Activated T-helper 1 cell treated with anti-CD3 and anti-CD28 coated beads, Interleukin-12 subunit alpha, Interleukin-12 subunit beta, Interleukin-2, Interleukin-4 antibody, amounts not matched to agents 30 ng/mL and 10 ng/mL and 1 ng/mL, durations not matched to agents 14 hours and 24 hours and 36 hours (primary cell): ENCODE data around the gene SPOP. TPM values are rescaled to one million over a fixed set of nuclear protein-coding genes. Genes with fewer than 3 reads are reported as not detected.
"Not testable (repeated sequence)": the region's sequence is repeated elsewhere in the genome, so short reads cannot be mapped to it uniquely, and the experiment has no call there.

Experiments used
- DNase-seq: peaks from one replicate; pipeline ENCODE4 v3.0.0; 2021; ENCODE audit warnings: low spot score
- H3K27ac Mint-ChIP-seq: one replicate; pipeline ENCODE4 v1.8.0; 2021; ENCODE audit warnings: mild to moderate bottlenecking, mixed read lengths
- H3K27me3 Mint-ChIP-seq: one replicate; pipeline ENCODE4 v1.8.0; 2022; ENCODE audit warnings: mild to moderate bottlenecking, moderate library complexity, mixed read lengths; ENCODE audit not compliant: insufficient read depth
- H3K36me3 Mint-ChIP-seq: one replicate; pipeline ENCODE4 v1.8.0; 2021; ENCODE audit warnings: low read depth, mixed read lengths
- H3K4me1 Mint-ChIP-seq: one replicate; pipeline ENCODE4 v1.8.0; 2021; ENCODE audit warnings: low read depth, mixed read lengths
- H3K4me3 Mint-ChIP-seq: one replicate; pipeline ENCODE4 v1.8.0; 2021; ENCODE audit warnings: mild to moderate bottlenecking, moderate library complexity, mixed read lengths
- H3K9me3 Mint-ChIP-seq: one replicate; pipeline ENCODE4 v1.8.0; 2021; ENCODE audit warnings: mixed read lengths
- intact Hi-C: fragments of 100-400 bp; cut with micrococcal nuclease; formaldehyde crosslinking; loops from one replicate; pipeline ENCODE4 v1.15.1; 2024
- total RNA-seq: library from RNA; stranded (reverse); gene quantifications from 2 replicates; pipeline ENCODE4 v1.2.3, GENCODE V29; 2022

Gene SPOP
- 58.3 and 61.9 TPM in 2 replicates for total RNA-seq

DNA sequence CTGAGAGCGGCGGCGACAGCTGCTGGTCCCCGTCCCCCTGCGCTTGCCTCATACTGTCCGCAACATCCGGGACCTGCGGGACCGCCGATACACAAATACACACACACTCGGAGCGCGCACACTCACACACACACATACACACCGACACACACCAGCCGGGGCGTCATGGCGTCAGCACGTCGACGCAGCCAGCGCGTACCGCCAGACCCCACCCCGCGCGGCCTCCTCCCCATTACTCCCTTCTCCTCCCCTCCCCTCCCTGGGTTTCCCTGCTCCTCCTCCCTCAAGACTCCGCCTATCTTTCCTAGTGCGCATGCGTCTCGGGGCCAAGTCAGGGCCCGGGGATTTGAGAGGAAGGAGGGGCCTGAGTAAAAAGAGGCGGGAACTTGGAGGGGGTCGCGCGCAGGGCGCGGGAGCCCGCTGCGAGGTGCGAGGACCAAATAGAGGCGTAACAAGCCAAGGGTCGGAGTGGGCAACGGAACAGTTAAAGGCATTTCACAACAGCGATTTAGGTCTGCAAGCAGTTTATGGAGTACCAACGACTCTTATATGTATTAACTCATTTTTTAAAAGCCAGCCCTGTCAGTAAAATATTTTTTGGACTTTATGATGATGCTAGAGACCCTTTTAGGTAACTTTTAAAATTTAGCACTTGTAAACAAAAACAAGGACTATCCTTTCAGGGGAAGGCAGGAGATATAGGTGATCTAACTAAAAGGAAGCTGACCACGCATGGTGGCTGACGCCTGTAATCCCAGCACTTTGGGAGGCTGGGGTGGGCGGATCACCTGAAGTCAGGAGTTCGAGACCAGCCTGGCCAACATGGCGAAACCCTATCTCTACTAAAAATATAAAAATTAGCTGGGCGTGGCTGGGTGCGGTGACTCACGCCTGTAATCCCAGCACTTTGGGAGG is at the start of gene SPOP:
SPOP (minus strand) TSS at position 165 of the 915 bp plus-strand sequence. CDS start 55,287 bp downstream, outside the sequence.
- H3K4me3 Mint-ChIP-seq: peak within 1 kb of the TSS; percentile 91
- peak; percentile 99 for DNase-seq
- intact Hi-C loops: loop anchor here (1.0 to 5.0 kb wide), 9 partner anchors 10 to 1584 kb away; partner anchors contain the start of genes FAM117A, KAT7, MBTD1 and PPP1R9B
- H3K27ac Mint-ChIP-seq: peak within 1 kb of the TSS; percentile 99
- no peaks in the 10 kb centered on the region for H3K9me3 Mint-ChIP-seq
- peaks cover 18% of the 10 kb centered on the region for H3K36me3 Mint-ChIP-seq
- H3K4me1 Mint-ChIP-seq: peaks cover 41% of the 10 kb centered on the region
- H3K27me3 Mint-ChIP-seq: peaks cover 5% of the 10 kb centered on the region

DNA sequence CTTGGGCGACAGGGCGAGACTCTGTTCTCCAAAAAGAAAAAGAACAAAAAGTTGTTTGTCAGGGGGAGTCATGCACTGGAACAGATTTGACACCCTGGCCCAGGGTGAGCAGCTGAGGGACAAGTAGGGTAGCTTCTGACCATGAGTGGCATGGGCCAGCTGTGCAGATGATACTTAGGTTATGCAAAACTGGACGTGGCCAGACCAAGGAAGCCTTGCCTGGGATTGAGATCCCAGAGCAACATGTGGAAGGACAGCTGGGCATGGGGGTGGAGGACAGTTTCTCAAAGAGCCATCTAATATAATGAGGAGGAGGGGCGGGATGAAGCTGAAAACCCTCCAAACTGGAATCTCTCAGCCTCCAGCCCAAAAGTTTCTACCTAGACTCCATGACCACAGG is 49.5 kb upstream of the SPOP start:
- DNase-seq: no peak
- Mint-ChIP-seq H3K27me3 (no peaks in the 10 kb centered on the region), H3K36me3 (peaks cover 34% of the 10 kb centered on the region), H3K9me3 (no peaks in the 10 kb centered on the region), H3K4me1 (peaks cover 33% of the 10 kb centered on the region), H3K4me3 (no peak overlapping the region), H3K27ac (no peak overlapping the region)
- intact Hi-C loops: no loop called here

DNA sequence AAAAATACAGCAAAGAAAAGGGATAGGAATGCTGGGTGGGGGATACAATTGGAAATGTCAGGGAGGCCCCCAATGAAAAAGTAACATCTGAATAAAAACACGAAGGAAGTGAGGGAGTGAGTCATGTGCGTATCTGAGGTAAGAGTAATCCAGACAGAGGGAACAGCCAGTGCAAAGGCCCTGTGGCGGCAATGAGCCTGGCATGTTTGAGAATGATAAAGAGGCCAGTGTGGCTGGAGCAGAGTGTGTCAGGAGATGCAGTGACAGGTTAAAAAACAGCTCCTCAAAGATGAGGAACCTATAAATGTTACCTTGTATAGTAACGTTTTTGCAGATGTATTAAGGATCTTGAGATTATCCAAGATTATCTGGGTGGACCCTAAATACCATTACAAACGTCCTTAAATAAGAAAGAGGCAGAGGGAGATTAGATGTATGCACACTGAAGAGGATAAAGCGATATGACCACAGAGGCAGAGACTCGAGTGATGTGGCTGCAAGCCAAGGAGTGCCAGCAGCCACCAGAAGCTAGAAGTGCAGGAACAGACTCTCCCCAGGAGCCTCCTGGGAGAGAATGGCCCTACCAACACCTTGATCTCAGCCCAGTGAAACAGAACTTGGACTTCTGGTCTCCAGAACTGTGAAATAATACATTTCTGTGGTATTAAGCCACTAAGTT is 47.7 kb upstream of the SPOP start:
- Mint-ChIP-seq H3K36me3 (peaks cover 37% of the 10 kb centered on the region), H3K27ac (no peak overlapping the region), H3K9me3 (no peaks in the 10 kb centered on the region), H3K4me3 (no peak overlapping the region), H3K4me1 (peaks cover 25% of the 10 kb centered on the region), H3K27me3 (no peaks in the 10 kb centered on the region)
- DNase-seq: no peak
- intact Hi-C loops: no loop called here

DNA sequence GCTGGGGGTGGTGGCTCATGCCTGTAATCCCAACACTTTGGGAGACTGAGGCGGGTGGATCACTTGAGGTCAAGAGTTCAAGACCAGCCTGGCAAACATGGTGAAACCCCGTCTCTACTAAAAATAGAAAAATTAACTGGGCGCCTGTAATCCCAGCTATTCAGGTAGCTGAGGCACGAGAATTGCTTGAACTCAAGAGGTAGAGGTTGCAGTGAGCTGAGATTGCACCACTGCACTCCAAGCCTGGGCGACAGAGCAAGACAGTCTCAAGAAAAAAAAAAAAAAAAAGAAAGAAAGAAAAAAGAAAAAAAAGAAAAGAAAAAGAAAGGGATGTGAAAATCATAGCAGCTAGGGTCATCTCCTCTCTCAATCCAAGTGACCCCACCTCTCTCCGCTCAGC is 46.7 kb upstream of the SPOP start:
- H3K4me1 Mint-ChIP-seq: peaks cover 14% of the 10 kb centered on the region
- intact Hi-C loops, H3K27me3 Mint-ChIP-seq, H3K27ac Mint-ChIP-seq, H3K9me3 Mint-ChIP-seq, DNase-seq, H3K4me3 Mint-ChIP-seq: not testable (repeated sequence)
- peaks cover 42% of the 10 kb centered on the region for H3K36me3 Mint-ChIP-seq

DNA sequence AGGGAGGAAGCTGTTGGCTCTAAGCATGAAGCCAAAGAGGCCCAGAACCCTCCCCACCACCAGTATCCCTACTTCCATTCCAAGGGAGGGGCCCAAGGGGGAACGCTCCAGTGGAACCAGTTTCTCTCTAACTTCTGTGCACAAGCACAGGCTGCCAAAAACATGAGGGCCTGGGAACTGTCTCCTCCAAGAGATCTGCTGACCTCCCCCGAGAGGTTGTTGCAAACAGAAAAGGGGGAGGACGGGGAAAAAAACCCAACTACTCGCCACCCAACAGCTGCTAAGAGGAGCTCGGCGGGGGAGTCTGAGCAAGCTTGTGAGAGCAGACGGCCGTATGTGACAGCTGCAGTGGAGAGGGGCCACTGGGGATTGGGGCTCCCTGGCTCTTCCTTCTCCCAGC is 45.5 kb upstream of the SPOP start:
- Mint-ChIP-seq H3K27me3 (no peaks in the 10 kb centered on the region), H3K27ac (no peak overlapping the region)
- intact Hi-C loops: no loop called here

DNA sequence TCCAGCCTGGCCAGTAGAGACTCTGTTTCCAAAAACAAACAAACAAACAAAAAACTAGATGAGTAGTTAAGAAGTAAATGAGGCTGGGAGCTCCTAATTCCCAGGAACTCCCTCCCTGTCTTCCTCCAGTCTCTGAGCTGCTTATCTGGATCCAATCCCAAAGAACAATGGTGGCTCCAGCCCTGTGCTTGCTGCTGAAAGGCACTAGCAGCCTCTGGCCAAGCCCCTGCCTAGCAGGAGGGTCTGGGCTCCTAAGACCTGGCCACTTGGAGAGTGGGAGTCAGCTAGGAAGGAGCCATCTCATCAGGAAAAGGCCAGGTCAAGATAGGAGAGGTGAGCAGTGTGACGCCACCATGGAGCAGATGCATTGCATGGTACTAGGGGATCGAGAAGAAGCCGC is 44.2 kb upstream of the SPOP start:
- intact Hi-C loops: no loop called here
- no peak overlapping the region for H3K27ac Mint-ChIP-seq
- peaks cover 38% of the 10 kb centered on the region for H3K36me3 Mint-ChIP-seq
- DNase-seq: no peak
- H3K4me1 Mint-ChIP-seq: peaks cover 5% of the 10 kb centered on the region
- H3K9me3 Mint-ChIP-seq: no peaks in the 10 kb centered on the region
- H3K4me3 Mint-ChIP-seq: no peak overlapping the region
- no peaks in the 10 kb centered on the region for H3K27me3 Mint-ChIP-seq

More for the DNA sequence above, 45.5 kb upstream of the SPOP start:
- H3K4me1 Mint-ChIP-seq: peaks cover 5% of the 10 kb centered on the region
- H3K9me3 Mint-ChIP-seq: no peaks in the 10 kb centered on the region
- H3K36me3 Mint-ChIP-seq: peaks cover 34% of the 10 kb centered on the region
- DNase-seq: no peak
- no peak overlapping the region for H3K4me3 Mint-ChIP-seq

DNA sequence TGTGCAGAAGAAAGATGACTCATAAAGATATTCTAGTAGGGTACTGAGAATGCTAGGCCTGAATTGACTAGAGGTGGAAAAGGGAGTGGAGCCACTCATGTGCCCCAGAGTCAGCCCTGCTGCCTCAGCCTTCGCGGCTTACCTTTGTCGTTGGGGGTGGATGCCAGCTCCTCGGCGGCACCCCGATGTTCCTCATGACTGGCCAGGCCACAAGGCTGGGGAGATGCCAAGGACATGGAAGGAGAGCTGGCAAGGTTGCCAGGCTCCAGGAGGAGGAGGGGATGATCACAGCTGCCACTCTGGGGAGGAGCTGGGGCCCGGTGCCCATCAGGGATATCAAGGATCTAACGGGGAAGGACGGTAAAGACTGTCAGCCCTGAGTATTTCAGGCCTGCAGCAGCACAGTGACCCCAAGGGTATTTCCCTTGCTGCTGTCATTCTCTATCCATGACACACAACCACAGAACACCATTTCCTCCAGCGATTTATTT is 39.5 kb upstream of the SPOP start:
- Mint-ChIP-seq H3K27me3 (no peaks in the 10 kb centered on the region), H3K27ac (peak overlapping the region; percentile 84), H3K4me3 (no peak overlapping the region), H3K4me1 (peaks cover 26% of the 10 kb centered on the region), H3K36me3 (peaks cover 51% of the 10 kb centered on the region), H3K9me3 (no peaks in the 10 kb centered on the region)
- intact Hi-C loops: loop anchor here (1.0 kb wide), 1 partner anchor 47 kb away; the partner anchor contains the start of gene FAM117A
- no peak for DNase-seq

DNA sequence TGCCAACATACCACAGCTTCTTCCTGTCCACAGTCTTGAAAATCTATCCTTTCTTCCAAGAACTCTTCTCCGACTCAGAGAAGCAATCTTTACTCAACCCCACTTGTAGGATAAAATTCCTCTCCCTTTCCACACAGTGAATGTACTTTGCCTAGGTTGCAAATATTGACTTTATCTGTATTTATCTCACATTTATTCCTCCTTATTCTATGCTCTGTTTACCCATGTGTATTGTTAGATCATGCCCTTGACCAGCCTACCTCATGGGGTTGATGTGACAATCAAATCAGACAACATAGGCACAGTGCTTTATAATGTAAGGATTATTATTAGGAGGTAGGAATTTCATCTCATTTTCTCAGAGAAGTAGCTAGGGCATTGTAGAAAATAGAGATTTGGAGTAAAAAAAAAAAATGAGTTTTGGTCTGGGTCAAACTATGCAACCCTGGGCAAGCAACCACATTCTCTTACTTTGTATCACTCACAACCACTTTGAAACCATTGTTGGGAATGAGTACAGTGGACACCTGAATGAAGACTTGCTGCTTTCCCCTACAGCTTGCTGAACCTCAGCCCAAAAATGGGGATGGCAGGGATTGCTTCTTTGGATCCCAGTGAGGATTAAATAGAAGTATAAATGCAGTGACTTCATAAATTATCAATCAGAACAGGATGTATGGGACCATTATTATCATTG is 38.9 kb upstream of the SPOP start:
- intact Hi-C loops: loop anchor here (1.0 kb wide), 1 partner anchor 47 kb away; the partner anchor contains the start of gene FAM117A
- Mint-ChIP-seq H3K4me1 (peaks cover 26% of the 10 kb centered on the region), H3K27me3 (no peaks in the 10 kb centered on the region), H3K36me3 (peaks cover 49% of the 10 kb centered on the region), H3K9me3 (no peaks in the 10 kb centered on the region), H3K4me3 (no peak overlapping the region), H3K27ac (peak overlapping the region; percentile 84)
- no peak for DNase-seq

DNA sequence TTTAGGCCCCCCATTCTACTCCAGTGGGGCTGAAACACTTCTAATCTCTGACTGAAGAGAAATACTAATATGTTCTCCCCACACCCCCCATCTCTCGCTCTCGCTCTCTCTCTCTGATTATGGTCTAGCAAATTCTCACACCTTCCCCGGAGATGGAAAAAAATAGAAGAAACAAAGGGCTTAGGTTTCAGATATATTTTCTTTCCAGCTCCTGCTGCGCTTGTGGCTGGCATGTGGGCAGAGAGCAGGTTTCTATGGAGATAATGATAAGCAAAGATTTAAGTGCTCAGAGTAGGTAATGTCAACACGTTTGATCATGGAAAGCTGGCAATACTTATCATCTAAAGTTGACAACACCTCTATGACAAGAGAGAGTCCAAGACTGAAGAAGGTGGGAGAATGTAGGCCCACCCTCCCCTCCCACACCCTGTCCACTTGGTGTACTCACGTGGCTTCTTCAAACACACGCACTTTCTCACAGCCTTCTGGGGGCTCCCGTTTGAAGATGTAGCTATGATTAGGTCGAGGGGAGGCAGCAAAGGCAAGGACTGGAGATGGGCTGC is 37.9 kb upstream of the SPOP start:
- peak overlapping the region; percentile 93 for H3K27ac Mint-ChIP-seq
- intact Hi-C loops: loop anchor here (1.0 kb wide), 1 partner anchor 24 kb away; no protein-coding TSS in a partner anchor
- H3K27me3 Mint-ChIP-seq: no peaks in the 10 kb centered on the region
- H3K4me3 Mint-ChIP-seq: peak overlapping the region; percentile 55
- H3K36me3 Mint-ChIP-seq: peaks cover 42% of the 10 kb centered on the region
- H3K4me1 Mint-ChIP-seq: peaks cover 26% of the 10 kb centered on the region
- H3K9me3 Mint-ChIP-seq: no peaks in the 10 kb centered on the region
- DNase-seq: no peak

DNA sequence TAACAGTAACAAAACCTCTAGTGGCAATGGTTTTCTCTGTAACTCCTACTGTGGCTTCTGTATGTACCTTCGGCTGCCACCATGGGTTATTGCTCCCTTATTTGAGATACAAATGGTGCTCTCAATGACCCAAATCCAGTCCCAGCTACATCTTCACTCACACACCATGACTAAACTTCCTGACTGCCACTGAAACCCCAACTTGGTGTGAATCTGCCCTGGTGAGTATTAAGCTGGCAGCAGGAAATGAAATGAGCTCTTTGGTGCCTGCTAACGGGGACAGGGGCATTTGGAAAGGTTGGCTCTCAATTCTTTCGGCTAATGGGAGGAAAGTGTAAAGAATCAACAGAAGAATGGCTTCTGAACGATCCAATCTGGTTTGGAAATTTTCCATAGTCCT is 37.3 kb upstream of the SPOP start:
- H3K4me3 Mint-ChIP-seq: peak overlapping the region; percentile 55
- H3K36me3 Mint-ChIP-seq: peaks cover 40% of the 10 kb centered on the region
- H3K4me1 Mint-ChIP-seq: peaks cover 26% of the 10 kb centered on the region
- no peaks in the 10 kb centered on the region for H3K9me3 Mint-ChIP-seq
- no peak for DNase-seq
- peak overlapping the region; percentile 93 for H3K27ac Mint-ChIP-seq
- intact Hi-C loops: loop anchor here (1.0 kb wide), 1 partner anchor 24 kb away; no protein-coding TSS in a partner anchor
- no peaks in the 10 kb centered on the region for H3K27me3 Mint-ChIP-seq

DNA sequence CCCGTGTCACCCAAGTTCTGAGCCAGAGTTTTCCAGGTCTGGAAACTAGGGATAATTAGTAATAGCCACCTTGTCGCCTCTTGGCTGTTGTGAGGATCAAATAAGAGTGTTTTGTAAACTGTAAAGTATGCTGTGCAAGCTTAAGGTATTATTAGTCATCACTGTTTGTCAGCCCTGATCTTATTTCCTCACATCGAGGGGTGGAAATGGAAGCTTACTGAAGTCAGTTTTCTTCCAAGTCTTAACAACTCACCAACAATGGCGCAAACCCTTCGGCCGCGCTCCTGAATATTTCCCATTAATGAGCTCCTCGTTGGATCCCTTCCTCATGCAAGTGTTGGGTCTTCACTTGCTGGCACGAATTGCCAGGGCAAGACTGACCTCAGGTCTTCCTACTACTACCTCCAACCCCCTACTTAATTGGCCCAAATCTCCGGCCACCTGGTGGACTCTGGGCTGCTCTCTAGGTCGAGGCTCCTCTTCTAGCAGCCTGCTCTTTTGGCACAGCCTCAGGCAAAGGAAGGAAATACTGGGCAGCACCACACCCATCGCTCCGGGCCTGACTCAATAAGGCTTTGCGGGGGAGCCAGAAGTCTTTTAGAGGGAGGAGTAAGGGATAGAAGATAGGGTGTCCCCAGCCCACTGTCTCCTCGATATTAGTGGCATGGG is 30.8 kb upstream of the SPOP start:
- intact Hi-C loops: loop anchor here (1.0 to 5.0 kb wide), 11 partner anchors 12 to 387 kb away; partner anchors contain the start of genes DLX3, FAM117A, KAT7 and NGFR
- no peak for DNase-seq
- Mint-ChIP-seq H3K4me1 (peaks cover 40% of the 10 kb centered on the region), H3K4me3 (peak overlapping the region; percentile 98), H3K36me3 (peaks cover 26% of the 10 kb centered on the region), H3K9me3 (no peaks in the 10 kb centered on the region), H3K27ac (peak overlapping the region; percentile 97), H3K27me3 (peaks cover 1% of the 10 kb centered on the region)
